A673 (cell line): ENCODE results near the gene TCEAL4. TPM values are rescaled to one million over a fixed set of nuclear protein-coding genes. Genes with fewer than 3 reads are reported as not detected.

Experiments used
- BruUV-seq: library from RNA; stranded (reverse); fragments of 400-500 nt; replicated peaks from 2 replicates; lab custom pipeline; 2021; lab: Mats Ljungman, UMichigan
- CTCF ChIA-PET: fragments of 300-600 bp; sonication (Branson Sonifier 250); formaldehyde crosslinking; loops from one replicate; lab custom pipeline; 2022; ENCODE audit warnings: antibody characterized with exemption; lab: Charles Lee
- POLR2A ChIA-PET: fragments of 300-600 bp; sonication (Branson Sonifier 250); formaldehyde crosslinking; loops from one replicate; lab custom pipeline; 2022; ENCODE audit warnings: antibody characterized with exemption; ENCODE audit not compliant: low non-redundant PET; lab: Charles Lee
- DNase-seq: peaks from one replicate; pipeline ENCODE4 v3.0.0-alpha.2; 2015; ENCODE audit warnings: low spot score
- H3K27ac ChIP-seq: fragments of 200-600 bp; sonication (generic); 2 replicates; pipeline ENCODE4 v1.5.1; 2016; ENCODE audit warnings: mixed run types, low read depth, mild to moderate bottlenecking, mixed read lengths, antibody characterized with exemption, low read length; ENCODE audit not compliant: poor library complexity, severe bottlenecking
- H3K27me3 ChIP-seq: fragments of 200-600 bp; sonication (generic); replicated peaks from 2 replicates; pipeline ENCODE4 v1.6.1; 2017; ENCODE audit warnings: mixed run types, low read depth, mild to moderate bottlenecking, mixed read lengths, antibody characterized with exemption, low read length; ENCODE audit not compliant: insufficient read depth, poor library complexity
- H3K36me3 ChIP-seq: fragments of 200-600 bp; sonication (generic); 2 replicates; pipeline ENCODE4 v1.6.1; 2016; ENCODE audit warnings: mixed run types, mild to moderate bottlenecking, mixed read lengths, antibody characterized with exemption, low read length; ENCODE audit not compliant: insufficient read depth, poor library complexity, severe bottlenecking
- H3K4me1 ChIP-seq: fragments of 200-600 bp; sonication (generic); 2 replicates; pipeline ENCODE4 v1.6.1; 2017; ENCODE audit warnings: mixed run types, mild to moderate bottlenecking, mixed read lengths, antibody characterized with exemption, low read length; ENCODE audit not compliant: insufficient read depth, poor library complexity, severe bottlenecking
- H3K4me3 ChIP-seq: fragments of 200-600 bp; sonication (generic); 2 replicates; pipeline ENCODE4 v1.5.1; 2016; ENCODE audit warnings: low read depth, mixed run types, mild to moderate bottlenecking, mixed read lengths, low read length; ENCODE audit not compliant: poor library complexity, severe bottlenecking
- H3K9me3 ChIP-seq: fragments of 200-600 bp; sonication (generic); 2 replicates; pipeline ENCODE4 v1.6.1; 2016; ENCODE audit warnings: mixed run types, low read depth, mild to moderate bottlenecking, mixed read lengths, antibody characterized with exemption, low read length; ENCODE audit not compliant: poor library complexity, severe bottlenecking
- EZH2 ChIP-seq: fragments of 200-600 bp; sonication (generic); IDR thresholded peaks from 2 replicates; pipeline ENCODE4 v1.6.1; 2017; ENCODE audit warnings: borderline replicate concordance, low read depth, mild to moderate bottlenecking, mixed read lengths, antibody characterized with exemption, low read length; ENCODE audit not compliant: poor library complexity, severe bottlenecking
- intact Hi-C: fragments of 100-400 bp; cut with micrococcal nuclease; formaldehyde crosslinking; loops from one replicate; pipeline ENCODE4 v1.10.0; 2022; ENCODE audit not compliant: unreplicated experiment
- total RNA-seq: library from RNA; stranded (reverse); gene quantifications from 2 replicates; pipeline ENCODE4 v1.2.3, GENCODE V29; 2021
- TF ChIP-seq, protein P1 (sequence below): fragments of 300-800, 200-600 bp; sonication (generic); conservative IDR thresholded peaks from 2 replicates; pipeline ENCODE4 v1.5.1; 2017; ENCODE audit warnings: low read depth, mild to moderate bottlenecking, antibody characterized with exemption, low read length, moderate library complexity, mixed read lengths

TCEAL4 gene
- total RNA-seq, 1 experiment from 2014 or later, result 37.3 TPM

DNA sequence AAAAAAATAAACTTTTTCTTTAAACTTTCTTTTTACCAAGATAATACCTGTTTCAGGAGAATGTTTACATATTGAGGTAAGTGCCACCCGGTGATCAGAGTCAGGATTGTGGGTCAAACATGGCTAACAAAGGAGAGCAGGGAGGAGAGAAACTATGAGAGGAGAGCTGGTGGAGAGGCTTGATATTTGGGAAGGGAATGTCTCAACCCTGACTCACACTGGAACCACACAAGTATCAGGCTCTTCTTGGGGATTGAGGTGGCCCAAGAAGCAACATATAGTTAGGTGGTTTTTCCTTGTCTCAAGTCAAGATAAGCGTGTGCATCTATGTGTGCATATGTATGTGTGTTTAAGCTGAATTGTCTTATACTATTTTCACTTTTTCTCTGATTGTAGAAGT lies 50.1 kb downstream of the TCEAL4 start:
- Histone ChIP-seq H3K9me3 (no peaks in the 10 kb centered on the region), H3K4me1 (no peaks in the 10 kb centered on the region), H3K36me3 (no peaks in the 10 kb centered on the region), H3K4me3 (no peak overlapping the region), H3K27ac (no peak overlapping the region), H3K27me3 (no peaks in the 10 kb centered on the region)
- ChIA-PET CTCF (no interaction called here), POLR2A (no interaction called here)
- no TSS peak for BruUV-seq
- DNase-seq, result no peak
- intact Hi-C loops, result no loop called here
- TF ChIP-seq, protein P1, sequence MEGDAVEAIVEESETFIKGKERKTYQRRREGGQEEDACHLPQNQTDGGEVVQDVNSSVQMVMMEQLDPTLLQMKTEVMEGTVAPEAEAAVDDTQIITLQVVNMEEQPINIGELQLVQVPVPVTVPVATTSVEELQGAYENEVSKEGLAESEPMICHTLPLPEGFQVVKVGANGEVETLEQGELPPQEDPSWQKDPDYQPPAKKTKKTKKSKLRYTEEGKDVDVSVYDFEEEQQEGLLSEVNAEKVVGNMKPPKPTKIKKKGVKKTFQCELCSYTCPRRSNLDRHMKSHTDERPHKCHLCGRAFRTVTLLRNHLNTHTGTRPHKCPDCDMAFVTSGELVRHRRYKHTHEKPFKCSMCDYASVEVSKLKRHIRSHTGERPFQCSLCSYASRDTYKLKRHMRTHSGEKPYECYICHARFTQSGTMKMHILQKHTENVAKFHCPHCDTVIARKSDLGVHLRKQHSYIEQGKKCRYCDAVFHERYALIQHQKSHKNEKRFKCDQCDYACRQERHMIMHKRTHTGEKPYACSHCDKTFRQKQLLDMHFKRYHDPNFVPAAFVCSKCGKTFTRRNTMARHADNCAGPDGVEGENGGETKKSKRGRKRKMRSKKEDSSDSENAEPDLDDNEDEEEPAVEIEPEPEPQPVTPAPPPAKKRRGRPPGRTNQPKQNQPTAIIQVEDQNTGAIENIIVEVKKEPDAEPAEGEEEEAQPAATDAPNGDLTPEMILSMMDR, result no peak
- TF ChIP-seq EZH2, result no peak

Other genes with a start within 250 kb of the TCEAL4 start
- gene TCEAL9, start 229.0 kb upstream of the TCEAL4 start, total RNA-seq, result 48.6 and 49.7 TPM in 2 replicates
- gene BEX3, start 209.0 kb upstream of the TCEAL4 start, total RNA-seq, result 254 and 297 TPM in 2 replicates
- not detected in 2 replicates for gene RAB40A, start 66.0 kb upstream of the TCEAL4 start, total RNA-seq
- 12.1 and 15.9 TPM in 2 replicates for gene TCEAL3, start 22.4 kb downstream of the TCEAL4 start, total RNA-seq
- 8.4 and 10.9 TPM in 2 replicates for gene TCEAL1, start 43.5 kb downstream of the TCEAL4 start, total RNA-seq
- 450 and 473 TPM in 2 replicates for gene MORF4L2, start 101.2 kb downstream of the TCEAL4 start, total RNA-seq
- gene TMEM31, start 125.4 kb downstream of the TCEAL4 start, total RNA-seq, result not detected in 2 replicates
- not detected in 2 replicates for gene PLP1, start 191.3 kb downstream of the TCEAL4 start, total RNA-seq
- gene RAB9B, start 246.7 kb downstream of the TCEAL4 start, total RNA-seq, result 0.61 and 0.67 TPM in 2 replicates